SK-N-SH (cell line): ENCODE data around the gene ZNF526. TPM values are rescaled to one million over a fixed set of nuclear protein-coding genes. Genes with fewer than 3 reads are reported as not detected.

Experiments used
- CTCF ChIA-PET: fragments of 300-600, 350-600 bp; formaldehyde crosslinking; extraction: SDS; loops from one replicate; lab custom pipeline; 2021; lab: Yijun Ruan, JAX
- POLR2A ChIA-PET: fragments of 350-600 bp; sonication (Branson Sonifier 250); formaldehyde crosslinking; extraction: SDS; loops from one replicate; lab custom pipeline; 2020; ENCODE audit warnings: antibody characterized with exemption, inconsistent platforms; lab: Yijun Ruan, JAX
- DNase-seq: peaks from one replicate; pipeline ENCODE4 v3.0.0; 2012
- H2AFZ ChIP-seq: fragments of 200-600 bp; sonication (generic); 2 replicates; pipeline ENCODE4 v1.8.1; 2016; ENCODE audit warnings: antibody characterized with exemption, mild to moderate bottlenecking, low read depth
- H3F3A ChIP-seq: fragments of 200-600 bp; sonication (generic); replicated peaks from 2 replicates; pipeline ENCODE3; 2016; ENCODE audit warnings: antibody characterized with exemption, mild to moderate bottlenecking; ENCODE audit not compliant: insufficient read depth
- H3K27ac ChIP-seq, 2 experiments: fragments of 200-500 bp in 1 of 2; fragments of 200-600 bp in 1 of 2; sonication (Bioruptor generic) in 1 of 2; sonication (generic), shearing (Covaris generic) in 1 of 2; 2 replicates each; pipeline versions ENCODE4 v1.5.1 to v1.6.1; 2014 to 2016; ENCODE audit warnings: low read depth in 2 of 2, inconsistent platforms in 1 of 2, low read length in 1 of 2, mild to moderate bottlenecking in 1 of 2, mixed read lengths in 1 of 2
- H3K27me3 ChIP-seq: fragments of 200-600 bp; sonication (generic), shearing (Covaris generic); 2 replicates; pipeline ENCODE4 v1.6.1; 2016; ENCODE audit warnings: mixed run types; ENCODE audit not compliant: insufficient read depth
- H3K36me3 ChIP-seq, 2 experiments: fragments of 200-500 bp in 1 of 2; fragments of 200-600 bp in 1 of 2; sonication (Bioruptor generic) in 1 of 2; sonication (generic) in 1 of 2; replicated peaks in 1 of 2; 2 replicates each; pipeline versions ENCODE3 to v1.5.1; 2014 to 2016; ENCODE audit warnings: low read length in 1 of 2, mild to moderate bottlenecking in 1 of 2; ENCODE audit not compliant: insufficient read depth in 2 of 2, control insufficient read depth in 1 of 2
- H3K4me1 ChIP-seq, 2 experiments: fragments of 200-500 bp in 1 of 2; fragments of 200-600 bp in 1 of 2; sonication (Bioruptor generic) in 1 of 2; sonication (generic), shearing (Covaris generic) in 1 of 2; 2 replicates each; pipeline versions ENCODE4 v1.5.1 to v1.6.1; 2014 to 2016; ENCODE audit warnings: low read depth in 1 of 2, low read length in 1 of 2, mixed run types in 1 of 2; ENCODE audit not compliant: insufficient read depth in 2 of 2, control insufficient read depth in 1 of 2
- H3K4me2 ChIP-seq: fragments of 200-600 bp; sonication (generic), shearing (Covaris generic); 2 replicates; pipeline ENCODE4 v1.6.1; 2017; ENCODE audit warnings: mixed run types
- H3K4me3 ChIP-seq, 2 experiments: fragments of 200-500 bp in 1 of 2; fragments of 200-600 bp in 1 of 2; sonication (Bioruptor generic) in 1 of 2; sonication (generic), shearing (Covaris generic) in 1 of 2; 2 replicates each; pipeline versions ENCODE4 v1.5.1 to v1.8.1; 2014 to 2016; ENCODE audit warnings: low read depth in 2 of 2, inconsistent platforms in 1 of 2, low read length in 1 of 2, mild to moderate bottlenecking in 1 of 2, mixed read lengths in 1 of 2, moderate library complexity in 1 of 2
- H3K79me2 ChIP-seq: fragments of 200-600 bp; sonication (generic); 2 replicates; pipeline ENCODE4 v1.8.1; 2017; ENCODE audit warnings: mild to moderate bottlenecking; ENCODE audit not compliant: insufficient read depth
- H3K9ac ChIP-seq: fragments of 200-600 bp; sonication (generic); 2 replicates; pipeline ENCODE4 v1.6.1; 2017; ENCODE audit warnings: mixed run types
- H3K9me2 ChIP-seq: fragments of 200-600 bp; sonication (generic); 2 replicates; pipeline ENCODE4 v1.6.1; 2017; ENCODE audit warnings: mixed run types
- H3K9me3 ChIP-seq: fragments of 200-600 bp; sonication (generic); 2 replicates; pipeline ENCODE4 v1.6.1; 2017; ENCODE audit warnings: mixed run types, mild to moderate bottlenecking, moderate library complexity
- H4K20me1 ChIP-seq: fragments of 200-600 bp; sonication (generic); 2 replicates; pipeline ENCODE4 v1.6.1; 2017; ENCODE audit warnings: mild to moderate bottlenecking, mixed run types; ENCODE audit not compliant: insufficient read depth
- CHD2 ChIP-seq: fragments of 150-350 bp; IDR thresholded peaks from 2 replicates; pipeline ENCODE4 v1.6.1; 2018; ENCODE audit warnings: low read length; ENCODE audit not compliant: partially characterized antibody
- EP300 ChIP-seq, 2 experiments: IDR thresholded peaks; 2 replicates each; pipeline versions ENCODE4 v1.4.0 to v1.6.1; 2012; ENCODE audit warnings: borderline replicate concordance in 1 of 2, low read depth in 1 of 2, low read length in 1 of 2
- EZH2phosphoT487 ChIP-seq: fragments of 200-600 bp; sonication (generic); IDR thresholded peaks from 2 replicates; pipeline ENCODE4 v1.6.1; 2017; ENCODE audit warnings: low read depth, mixed run types, mild to moderate bottlenecking, antibody characterized with exemption, moderate library complexity, borderline replicate concordance
- FOXJ3 ChIP-seq: sonication (generic); formaldehyde crosslinking; IDR thresholded peaks from 2 replicates; pipeline ENCODE4 v1.5.1; 2020; ENCODE audit warnings: mild to moderate bottlenecking, missing genetic modification reagents
- GABPA ChIP-seq: IDR thresholded peaks from 2 replicates; pipeline ENCODE4 v1.4.0; 2012; ENCODE audit warnings: low read depth, mild to moderate bottlenecking
- GATA2 ChIP-seq: sonication (generic); formaldehyde crosslinking; IDR thresholded peaks from 2 replicates; pipeline ENCODE4 v1.5.0; 2020; ENCODE audit warnings: mild to moderate bottlenecking, missing genetic modification reagents
- JUND ChIP-seq: IDR thresholded peaks from 2 replicates; pipeline ENCODE4 v1.4.0; 2012
- MXI1 ChIP-seq: IDR thresholded peaks from 2 replicates; pipeline ENCODE4 v1.6.1; 2012; ENCODE audit warnings: mild to moderate bottlenecking, low read depth, low read length, improper control_type of control experiment
- POLR2AphosphoS5 ChIP-seq: IDR thresholded peaks from 2 replicates; pipeline ENCODE4 v1.6.1; 2012; ENCODE audit warnings: low read depth, low read length
- RAD21 ChIP-seq: IDR thresholded peaks from 2 replicates; pipeline ENCODE4 v1.6.1; 2012; ENCODE audit warnings: mild to moderate bottlenecking, low read length
- RCOR1 ChIP-seq: fragments of 150-350 bp; IDR thresholded peaks from 2 replicates; pipeline ENCODE4 v1.6.1; 2017; ENCODE audit warnings: antibody characterized with exemption, low read length
- SMC3 ChIP-seq: IDR thresholded peaks from 2 replicates; pipeline ENCODE4 v1.6.1; 2012; ENCODE audit warnings: low read depth, low read length, improper control_type of control experiment
- TAF1 ChIP-seq: IDR thresholded peaks from 2 replicates; pipeline ENCODE4 v1.6.1; 2012; ENCODE audit warnings: low read depth, mild to moderate bottlenecking, low read length, moderate library complexity, borderline replicate concordance
- TCF12 ChIP-seq: IDR thresholded peaks from 2 replicates; pipeline ENCODE4 v1.4.0; 2012
- WGBS: methylation state at CpG from one replicate; pipeline ENCODE4 v1.1.6; 2017; ENCODE audit warnings: low lambda C conversion rate; 5-methylcytosine and 5-hydroxymethylcytosine counted together
- polyA plus RNA-seq, 3 experiments: library from polyadenylated mRNA; depleted of rRNA; stranded (reverse); fragments of >200 nt; gene quantifications; 2 replicates each; pipeline ENCODE4 v1.2.3, GENCODE V29; 2012
- TF ChIP-seq, protein P1 (sequence below): fragments of 200-600 bp; sonication (generic); IDR thresholded peaks from 2 replicates; pipeline ENCODE4 v1.6.1; 2017; ENCODE audit warnings: antibody characterized with exemption, mild to moderate bottlenecking, moderate library complexity
- TF ChIP-seq, protein P2 (sequence below): fragments of 150-350 bp; IDR thresholded peaks from 2 replicates; pipeline ENCODE4 v1.6.1; 2017; ENCODE audit warnings: antibody characterized with exemption, low read length, low read depth, borderline replicate concordance
- TF ChIP-seq, protein P3 (sequence below): IDR thresholded peaks from 2 replicates; pipeline ENCODE4 v1.6.1; 2012; ENCODE audit warnings: mild to moderate bottlenecking, low read depth, low read length, moderate library complexity
- TF ChIP-seq, protein P4 (sequence below): IDR thresholded peaks from 2 replicates; pipeline ENCODE4 v1.4.0; 2012; ENCODE audit warnings: low read depth, borderline replicate concordance

Gene ZNF526
- polyA plus RNA-seq, 1 of the 3 experiments (the other 2 are of a cell fraction), result 3.5 TPM

DNA sequence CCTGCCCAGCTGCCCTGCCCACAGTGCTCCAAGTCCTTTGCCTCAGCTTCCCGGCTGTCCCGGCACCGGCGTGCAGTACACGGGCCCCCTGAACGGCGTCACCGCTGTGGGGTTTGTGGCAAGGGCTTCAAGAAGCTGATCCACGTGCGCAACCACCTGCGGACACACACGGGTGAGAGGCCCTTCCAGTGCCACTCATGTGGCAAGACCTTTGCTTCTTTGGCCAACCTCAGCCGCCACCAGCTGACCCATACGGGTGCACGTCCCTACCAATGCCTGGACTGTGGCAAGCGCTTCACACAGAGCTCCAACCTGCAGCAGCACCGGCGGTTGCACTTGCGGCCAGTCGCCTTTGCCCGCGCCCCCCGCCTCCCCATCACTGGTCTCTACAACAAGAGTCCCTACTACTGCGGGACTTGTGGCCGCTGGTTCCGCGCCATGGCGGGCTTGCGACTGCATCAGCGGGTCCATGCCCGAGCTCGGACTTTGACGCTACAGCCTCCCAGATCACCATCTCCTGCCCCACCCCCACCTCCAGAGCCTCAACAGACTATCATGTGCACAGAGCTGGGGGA, 5.7 kb downstream of the ZNF526 start:
- ChIA-PET POLR2A (no interaction called here), CTCF (interaction anchor here (1.3 kb wide), 1 partner anchor 117 kb away, joined by 7 read pairs; no protein-coding TSS in a partner anchor)
- peaks cover 8 to 50% of the 10 kb centered on the region in 2 experiments for H3K36me3 ChIP-seq
- H3K9ac ChIP-seq, result no peak overlapping the region
- H3K9me3 ChIP-seq, result no peaks in the 10 kb centered on the region
- no peak overlapping the region for H3K4me2 ChIP-seq
- no peaks in the 10 kb centered on the region for H3K27me3 ChIP-seq
- H4K20me1 ChIP-seq, result peaks cover 37% of the 10 kb centered on the region
- H3K9me2 ChIP-seq, result no peaks in the 10 kb centered on the region
- no peak for DNase-seq
- TF ChIP-seq, protein P1, sequence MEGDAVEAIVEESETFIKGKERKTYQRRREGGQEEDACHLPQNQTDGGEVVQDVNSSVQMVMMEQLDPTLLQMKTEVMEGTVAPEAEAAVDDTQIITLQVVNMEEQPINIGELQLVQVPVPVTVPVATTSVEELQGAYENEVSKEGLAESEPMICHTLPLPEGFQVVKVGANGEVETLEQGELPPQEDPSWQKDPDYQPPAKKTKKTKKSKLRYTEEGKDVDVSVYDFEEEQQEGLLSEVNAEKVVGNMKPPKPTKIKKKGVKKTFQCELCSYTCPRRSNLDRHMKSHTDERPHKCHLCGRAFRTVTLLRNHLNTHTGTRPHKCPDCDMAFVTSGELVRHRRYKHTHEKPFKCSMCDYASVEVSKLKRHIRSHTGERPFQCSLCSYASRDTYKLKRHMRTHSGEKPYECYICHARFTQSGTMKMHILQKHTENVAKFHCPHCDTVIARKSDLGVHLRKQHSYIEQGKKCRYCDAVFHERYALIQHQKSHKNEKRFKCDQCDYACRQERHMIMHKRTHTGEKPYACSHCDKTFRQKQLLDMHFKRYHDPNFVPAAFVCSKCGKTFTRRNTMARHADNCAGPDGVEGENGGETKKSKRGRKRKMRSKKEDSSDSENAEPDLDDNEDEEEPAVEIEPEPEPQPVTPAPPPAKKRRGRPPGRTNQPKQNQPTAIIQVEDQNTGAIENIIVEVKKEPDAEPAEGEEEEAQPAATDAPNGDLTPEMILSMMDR, result no peak
- TF ChIP-seq, protein P2, sequence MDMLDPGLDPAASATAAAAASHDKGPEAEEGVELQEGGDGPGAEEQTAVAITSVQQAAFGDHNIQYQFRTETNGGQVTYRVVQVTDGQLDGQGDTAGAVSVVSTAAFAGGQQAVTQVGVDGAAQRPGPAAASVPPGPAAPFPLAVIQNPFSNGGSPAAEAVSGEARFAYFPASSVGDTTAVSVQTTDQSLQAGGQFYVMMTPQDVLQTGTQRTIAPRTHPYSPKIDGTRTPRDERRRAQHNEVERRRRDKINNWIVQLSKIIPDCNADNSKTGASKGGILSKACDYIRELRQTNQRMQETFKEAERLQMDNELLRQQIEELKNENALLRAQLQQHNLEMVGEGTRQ, result no peak
- TF ChIP-seq EP300 (IDR thresholded peaks at IDR 0.05; ENCODE audit: borderline replicate concordance in 1 of 2, low read depth in 1 of 2, low read length in 1 of 2) (no peak), GATA2 (CRISPR knock-in tag) (no peak), JUND (no peak)
- TF ChIP-seq, all 33 proteins: peak for 0
- peaks cover 20% of the 10 kb centered on the region for H3F3A ChIP-seq
- H3K27ac ChIP-seq, result no peak overlapping the region
- H2AFZ ChIP-seq, result no peak overlapping the region
- H3K4me3 ChIP-seq, result no peak overlapping the region
- peaks cover 52% of the 10 kb centered on the region for H3K79me2 ChIP-seq
- WGBS, result 97% methylated on average over 33 of the region's 33 CpGs
- H3K4me1 ChIP-seq, result peaks cover 4% of the 10 kb centered on the region in 2 experiments; a peak in 2 of 4 replicates

DNA sequence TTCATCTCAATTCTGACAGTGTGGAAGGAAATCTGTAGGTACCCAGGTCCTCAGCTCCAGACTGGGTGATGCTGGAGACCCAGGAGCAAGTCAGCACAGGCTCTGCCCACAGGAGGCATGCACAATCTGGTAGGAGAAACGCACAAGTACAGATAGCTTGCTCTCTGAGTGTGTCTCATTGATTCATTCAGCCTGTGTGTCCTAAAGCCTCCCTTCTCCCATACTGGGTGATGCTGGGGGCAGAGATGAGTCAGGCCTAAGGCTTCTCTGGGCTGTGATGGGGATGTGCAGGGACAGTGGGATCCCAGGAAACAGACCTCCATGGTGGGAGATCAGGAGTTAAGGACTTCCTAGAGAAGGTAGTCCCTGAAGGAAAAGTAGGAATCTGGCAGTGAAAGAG, 6.8 kb downstream of the ZNF526 start:
- H3K36me3 ChIP-seq, result peaks cover 17 to 58% of the 10 kb centered on the region in 2 experiments
- no peak overlapping the region for H3K9ac ChIP-seq
- POLR2A ChIA-PET, result no interaction called here
- no peak overlapping the region for H3K27ac ChIP-seq
- no peak overlapping the region for H2AFZ ChIP-seq
- 83% methylated on average over 1 of the region's 1 CpG for WGBS
- peaks cover 39% of the 10 kb centered on the region for H4K20me1 ChIP-seq
- no peak overlapping the region for H3K4me2 ChIP-seq
- no peak for DNase-seq
- CTCF ChIA-PET, result interaction anchor here (1.0 to 1.3 kb wide), 2 partner anchors 10 to 118 kb away, joined by 3 to 7 read pairs; no protein-coding TSS in a partner anchor
- H3K4me3 ChIP-seq, result 0 out of 4 replicates have a peak overlapping the region, but pooled peaks of 1 of the 2 experiments have one; percentile 3
- no peaks in the 10 kb centered on the region for H3K9me2 ChIP-seq
- H3K4me1 ChIP-seq, result no peaks in the 10 kb centered on the region; a peak in 2 of 4 replicates
- peaks cover 42% of the 10 kb centered on the region for H3K79me2 ChIP-seq
- H3F3A ChIP-seq, result peaks cover 27% of the 10 kb centered on the region
- H3K9me3 ChIP-seq, result no peaks in the 10 kb centered on the region
- no peaks in the 10 kb centered on the region for H3K27me3 ChIP-seq
- no peak for TF ChIP-seq TCF12
- no peak for TF ChIP-seq FOXJ3 (CRISPR knock-in tag)
- TF ChIP-seq, protein P3, sequence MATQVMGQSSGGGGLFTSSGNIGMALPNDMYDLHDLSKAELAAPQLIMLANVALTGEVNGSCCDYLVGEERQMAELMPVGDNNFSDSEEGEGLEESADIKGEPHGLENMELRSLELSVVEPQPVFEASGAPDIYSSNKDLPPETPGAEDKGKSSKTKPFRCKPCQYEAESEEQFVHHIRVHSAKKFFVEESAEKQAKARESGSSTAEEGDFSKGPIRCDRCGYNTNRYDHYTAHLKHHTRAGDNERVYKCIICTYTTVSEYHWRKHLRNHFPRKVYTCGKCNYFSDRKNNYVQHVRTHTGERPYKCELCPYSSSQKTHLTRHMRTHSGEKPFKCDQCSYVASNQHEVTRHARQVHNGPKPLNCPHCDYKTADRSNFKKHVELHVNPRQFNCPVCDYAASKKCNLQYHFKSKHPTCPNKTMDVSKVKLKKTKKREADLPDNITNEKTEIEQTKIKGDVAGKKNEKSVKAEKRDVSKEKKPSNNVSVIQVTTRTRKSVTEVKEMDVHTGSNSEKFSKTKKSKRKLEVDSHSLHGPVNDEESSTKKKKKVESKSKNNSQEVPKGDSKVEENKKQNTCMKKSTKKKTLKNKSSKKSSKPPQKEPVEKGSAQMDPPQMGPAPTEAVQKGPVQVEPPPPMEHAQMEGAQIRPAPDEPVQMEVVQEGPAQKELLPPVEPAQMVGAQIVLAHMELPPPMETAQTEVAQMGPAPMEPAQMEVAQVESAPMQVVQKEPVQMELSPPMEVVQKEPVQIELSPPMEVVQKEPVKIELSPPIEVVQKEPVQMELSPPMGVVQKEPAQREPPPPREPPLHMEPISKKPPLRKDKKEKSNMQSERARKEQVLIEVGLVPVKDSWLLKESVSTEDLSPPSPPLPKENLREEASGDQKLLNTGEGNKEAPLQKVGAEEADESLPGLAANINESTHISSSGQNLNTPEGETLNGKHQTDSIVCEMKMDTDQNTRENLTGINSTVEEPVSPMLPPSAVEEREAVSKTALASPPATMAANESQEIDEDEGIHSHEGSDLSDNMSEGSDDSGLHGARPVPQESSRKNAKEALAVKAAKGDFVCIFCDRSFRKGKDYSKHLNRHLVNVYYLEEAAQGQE, result no peak
- no peak for TF ChIP-seq EP300 (IDR thresholded peaks at IDR 0.05; ENCODE audit: borderline replicate concordance in 1 of 2, low read depth in 1 of 2, low read length in 1 of 2)
- no peak for TF ChIP-seq TAF1
- TF ChIP-seq RAD21, result no peak
- TF ChIP-seq SMC3, result no peak
- no peak for TF ChIP-seq CHD2
- TF ChIP-seq, protein P4, sequence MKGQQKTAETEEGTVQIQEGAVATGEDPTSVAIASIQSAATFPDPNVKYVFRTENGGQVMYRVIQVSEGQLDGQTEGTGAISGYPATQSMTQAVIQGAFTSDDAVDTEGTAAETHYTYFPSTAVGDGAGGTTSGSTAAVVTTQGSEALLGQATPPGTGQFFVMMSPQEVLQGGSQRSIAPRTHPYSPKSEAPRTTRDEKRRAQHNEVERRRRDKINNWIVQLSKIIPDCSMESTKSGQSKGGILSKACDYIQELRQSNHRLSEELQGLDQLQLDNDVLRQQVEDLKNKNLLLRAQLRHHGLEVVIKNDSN, result no peak
- TF ChIP-seq, protein P2, result no peak
- TF ChIP-seq GATA2 (CRISPR knock-in tag), result no peak
- no peak for TF ChIP-seq POLR2AphosphoS5
- no peak for TF ChIP-seq EZH2phosphoT487
- TF ChIP-seq RCOR1, result no peak
- no peak for TF ChIP-seq MXI1
- TF ChIP-seq GABPA, result no peak
